HEK293 (cell line): Measurements from ENCODE around the gene TAS1R3.

Experiments used
- CTCF ChIA-PET: fragments of 350-600 bp; formaldehyde crosslinking; extraction: SDS; loops from one replicate; lab custom pipeline; 2021; ENCODE audit warnings: antibody characterized with exemption; lab: Yijun Ruan, JAX
- POLR2A ChIA-PET: fragments of 300-600 bp; formaldehyde crosslinking; extraction: SDS; loops from one replicate; lab custom pipeline; 2020; ENCODE audit warnings: antibody characterized with exemption, inconsistent platforms; lab: Yijun Ruan, JAX
- H3K27ac ChIP-seq: fragments of 200-500 bp; sonication (Bioruptor generic); 2 replicates; pipeline ENCODE4 v1.5.1; 2014; ENCODE audit warnings: low read depth, low read length, control low read depth, inconsistent platforms; ENCODE audit errors: extremely low read depth
- H3K36me3 ChIP-seq, 2 experiments: fragments of 200-500 bp in 1 of 2; sonication (Bioruptor generic) in 1 of 2; 1 replicate in 1 of 2; 2 replicates in 1 of 2; pipeline ENCODE4 v1.5.1; 2014 to 2017; ENCODE audit warnings: inconsistent platforms in 2 of 2, low read length in 2 of 2; ENCODE audit not compliant: control insufficient read depth in 2 of 2, insufficient read depth in 1 of 2
- H3K4me1 ChIP-seq: fragments of 200-500 bp; sonication (Bioruptor generic); 2 replicates; pipeline ENCODE4 v1.5.1; 2014; ENCODE audit warnings: mild to moderate bottlenecking, low read length, inconsistent platforms; ENCODE audit not compliant: control insufficient read depth, insufficient read depth
- H3K4me3 ChIP-seq: 2 replicates; pipeline ENCODE4 v1.5.1; 2011; ENCODE audit warnings: low read depth, mild to moderate bottlenecking, control low read depth, low read length, moderate library complexity
- H3K9me3 ChIP-seq: fragments of 200-500 bp; sonication (Bioruptor generic); 2 replicates; pipeline ENCODE4 v1.5.1; 2014; ENCODE audit warnings: low read depth, low read length, inconsistent platforms; ENCODE audit not compliant: control insufficient read depth, insufficient read depth
- BCL11A ChIP-seq: fragments of 450-650 bp; formaldehyde crosslinking; IDR thresholded peaks from 2 replicates; pipeline ENCODE4 v1.5.1; 2016; ENCODE audit warnings: low read depth, missing biosample characterization, missing genetic modification characterization
- BCL11B ChIP-seq: fragments of 450-650 bp; formaldehyde crosslinking; IDR thresholded peaks from 2 replicates; pipeline ENCODE4 v1.5.1; 2016; ENCODE audit warnings: low read depth, missing biosample characterization, missing genetic modification characterization
- EGR2 ChIP-seq: fragments of 450-650 bp; formaldehyde crosslinking; IDR thresholded peaks from 2 replicates; pipeline ENCODE4 v1.5.1; 2016; ENCODE audit warnings: low read depth, missing biosample characterization, missing genetic modification characterization
- GLIS1 ChIP-seq: fragments of 450-650 bp; formaldehyde crosslinking; IDR thresholded peaks from 2 replicates; pipeline ENCODE4 v1.5.1; 2016; ENCODE audit warnings: missing biosample characterization, missing genetic modification characterization
- HOXA7 ChIP-seq: sonication (generic); formaldehyde crosslinking; IDR thresholded peaks from 2 replicates; pipeline ENCODE4 v1.8.1; 2022; ENCODE audit warnings: missing genetic modification reagents, borderline replicate concordance
- KLF10 ChIP-seq: fragments of 450-650 bp; IDR thresholded peaks from 2 replicates; pipeline ENCODE4 v1.5.1; 2018; ENCODE audit warnings: missing biosample characterization, mild to moderate bottlenecking, missing genetic modification characterization
- KLF9 ChIP-seq: fragments of 450-650 bp; formaldehyde crosslinking; IDR thresholded peaks from 2 replicates; pipeline ENCODE4 v1.5.1; 2016; ENCODE audit warnings: missing biosample characterization, missing genetic modification characterization, low read depth
- MYNN ChIP-seq: fragments of 450-650 bp; formaldehyde crosslinking; IDR thresholded peaks from 2 replicates; pipeline ENCODE4 v1.5.1; 2016; ENCODE audit warnings: missing biosample characterization, missing genetic modification characterization, borderline replicate concordance
- ZEB2 ChIP-seq: fragments of 450-650 bp; formaldehyde crosslinking; IDR thresholded peaks from 2 replicates; pipeline ENCODE4 v1.5.1; 2016; ENCODE audit warnings: missing biosample characterization, missing genetic modification characterization
- ZFHX2 ChIP-seq: fragments of 450-650 bp; formaldehyde crosslinking; conservative IDR thresholded peaks from 2 replicates; pipeline ENCODE4 v1.5.1; 2016; ENCODE audit warnings: missing biosample characterization, missing genetic modification characterization
- ZNF211 ChIP-seq: fragments of 450-650 bp; formaldehyde crosslinking; IDR thresholded peaks from 2 replicates; pipeline ENCODE4 v1.5.1; 2016; ENCODE audit warnings: low read depth, missing biosample characterization, missing genetic modification characterization
- ZNF366 ChIP-seq: fragments of 450-650 bp; formaldehyde crosslinking; conservative IDR thresholded peaks from 2 replicates; pipeline ENCODE4 v1.5.1; 2016; ENCODE audit warnings: missing biosample characterization, missing genetic modification characterization
- ZNF530 ChIP-seq: fragments of 450-650 bp; formaldehyde crosslinking; IDR thresholded peaks from 2 replicates; pipeline ENCODE4 v1.5.1; 2016; ENCODE audit warnings: low read depth, missing biosample characterization, missing genetic modification characterization
- ZNF600 ChIP-seq: fragments of 450-650 bp; formaldehyde crosslinking; IDR thresholded peaks from 2 replicates; pipeline ENCODE4 v1.5.1; 2016; ENCODE audit warnings: missing biosample characterization, missing genetic modification characterization
- ZNF692 ChIP-seq: fragments of 450-650 bp; formaldehyde crosslinking; IDR thresholded peaks from 2 replicates; pipeline ENCODE4 v1.5.1; 2016; ENCODE audit warnings: missing biosample characterization, missing genetic modification characterization
- ZXDB ChIP-seq: fragments of 450-650 bp; formaldehyde crosslinking; IDR thresholded peaks from 2 replicates; pipeline ENCODE4 v1.5.1; 2016; ENCODE audit warnings: missing biosample characterization, missing genetic modification characterization
- TF ChIP-seq, protein P1 (sequence below): fragments of 450-650 bp; formaldehyde crosslinking; IDR thresholded peaks from 2 replicates; pipeline ENCODE4 v1.5.1; 2016; ENCODE audit warnings: missing biosample characterization, missing genetic modification characterization
- TF ChIP-seq, protein P2 (sequence below): fragments of 450-650 bp; formaldehyde crosslinking; conservative IDR thresholded peaks from 2 replicates; pipeline ENCODE4 v1.5.1; 2016; ENCODE audit warnings: low read depth, missing biosample characterization, missing genetic modification characterization
- TF ChIP-seq, protein P3 (sequence below): fragments of 450-650 bp; formaldehyde crosslinking; IDR thresholded peaks from 2 replicates; pipeline ENCODE4 v1.5.1; 2016; ENCODE audit warnings: missing biosample characterization, missing genetic modification characterization
- TF ChIP-seq, protein P4 (sequence below): fragments of 450-650 bp; formaldehyde crosslinking; IDR thresholded peaks from 2 replicates; pipeline ENCODE4 v1.5.1; 2016; ENCODE audit warnings: missing biosample characterization, missing genetic modification characterization

TAS1R3 gene

DNA sequence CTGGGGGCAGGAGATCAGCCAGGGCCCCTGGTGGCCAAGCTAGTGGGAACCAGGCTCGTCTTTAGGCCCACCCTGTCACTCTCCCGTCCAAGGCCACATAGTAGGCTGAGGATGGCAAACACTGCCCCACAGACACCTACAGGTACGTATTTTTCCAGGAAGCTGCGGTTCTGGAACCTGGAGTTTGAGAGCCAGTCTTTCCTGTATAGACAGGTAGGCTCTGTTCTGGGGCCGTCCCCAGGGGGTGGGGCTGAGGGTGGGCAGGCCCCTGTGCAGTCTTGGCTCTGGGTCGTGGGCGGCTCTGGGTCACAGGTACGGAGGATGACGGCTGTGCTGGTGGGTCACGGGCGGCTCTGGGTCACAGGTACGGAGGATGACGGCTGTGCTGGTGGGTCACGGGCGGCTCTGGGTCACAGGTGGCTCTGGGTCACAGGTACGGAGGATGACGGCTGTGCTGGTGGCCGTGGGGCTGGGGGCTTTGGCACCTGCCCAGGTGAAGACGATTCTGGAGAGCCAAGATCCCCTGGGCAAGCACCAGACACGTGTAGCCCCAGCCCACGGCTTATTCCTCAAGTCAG lies 20.5 kb upstream of the TAS1R3 start:
- ChIA-PET POLR2A (interaction anchor here (0.5 to 2.7 kb wide), 2 partner anchors 25 to 78 kb away, joined by 3 to 7 read pairs; no protein-coding TSS in a partner anchor), CTCF (no interaction called here)
- Histone ChIP-seq H3K36me3 (peaks cover 0 to 66% of the 10 kb centered on the region in 2 experiments; a peak in 1 of 3 replicates), H3K4me1 (peaks cover 7% of the 10 kb centered on the region), H3K9me3 (no peaks in the 10 kb centered on the region), H3K27ac (no peak overlapping the region), H3K4me3 (no peak overlapping the region)
- no peak for TF ChIP-seq ZNF530 (tag by site-specific recombination)
- TF ChIP-seq ZFHX2 (tag by site-specific recombination), result peak; percentile 46
- TF ChIP-seq ZNF366 (tag by site-specific recombination), result no peak
- TF ChIP-seq, protein P1, sequence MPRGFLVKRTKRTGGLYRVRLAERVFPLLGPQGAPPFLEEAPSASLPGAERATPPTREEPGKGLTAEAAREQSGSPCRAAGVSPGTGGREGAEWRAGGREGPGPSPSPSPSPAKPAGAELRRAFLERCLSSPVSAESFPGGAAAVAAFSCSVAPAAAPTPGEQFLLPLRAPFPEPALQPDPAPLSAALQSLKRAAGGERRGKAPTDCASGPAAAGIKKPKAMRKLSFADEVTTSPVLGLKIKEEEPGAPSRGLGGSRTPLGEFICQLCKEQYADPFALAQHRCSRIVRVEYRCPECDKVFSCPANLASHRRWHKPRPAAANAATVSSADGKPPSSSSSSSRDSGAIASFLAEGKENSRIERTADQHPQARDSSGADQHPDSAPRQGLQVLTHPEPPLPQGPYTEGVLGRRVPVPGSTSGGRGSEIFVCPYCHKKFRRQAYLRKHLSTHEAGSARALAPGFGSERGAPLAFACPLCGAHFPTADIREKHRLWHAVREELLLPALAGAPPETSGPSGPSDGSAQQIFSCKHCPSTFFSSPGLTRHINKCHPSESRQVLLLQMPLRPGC (tag by site-specific recombination), result no peak
- no peak for TF ChIP-seq HOXA7 (CRISPR knock-in tag)
- TF ChIP-seq MYNN (tag by site-specific recombination), result no peak
- TF ChIP-seq ZEB2 (tag by site-specific recombination), result 0 out of 2 replicates have a peak, but pooled peaks have one; percentile 20
- TF ChIP-seq, protein P2, sequence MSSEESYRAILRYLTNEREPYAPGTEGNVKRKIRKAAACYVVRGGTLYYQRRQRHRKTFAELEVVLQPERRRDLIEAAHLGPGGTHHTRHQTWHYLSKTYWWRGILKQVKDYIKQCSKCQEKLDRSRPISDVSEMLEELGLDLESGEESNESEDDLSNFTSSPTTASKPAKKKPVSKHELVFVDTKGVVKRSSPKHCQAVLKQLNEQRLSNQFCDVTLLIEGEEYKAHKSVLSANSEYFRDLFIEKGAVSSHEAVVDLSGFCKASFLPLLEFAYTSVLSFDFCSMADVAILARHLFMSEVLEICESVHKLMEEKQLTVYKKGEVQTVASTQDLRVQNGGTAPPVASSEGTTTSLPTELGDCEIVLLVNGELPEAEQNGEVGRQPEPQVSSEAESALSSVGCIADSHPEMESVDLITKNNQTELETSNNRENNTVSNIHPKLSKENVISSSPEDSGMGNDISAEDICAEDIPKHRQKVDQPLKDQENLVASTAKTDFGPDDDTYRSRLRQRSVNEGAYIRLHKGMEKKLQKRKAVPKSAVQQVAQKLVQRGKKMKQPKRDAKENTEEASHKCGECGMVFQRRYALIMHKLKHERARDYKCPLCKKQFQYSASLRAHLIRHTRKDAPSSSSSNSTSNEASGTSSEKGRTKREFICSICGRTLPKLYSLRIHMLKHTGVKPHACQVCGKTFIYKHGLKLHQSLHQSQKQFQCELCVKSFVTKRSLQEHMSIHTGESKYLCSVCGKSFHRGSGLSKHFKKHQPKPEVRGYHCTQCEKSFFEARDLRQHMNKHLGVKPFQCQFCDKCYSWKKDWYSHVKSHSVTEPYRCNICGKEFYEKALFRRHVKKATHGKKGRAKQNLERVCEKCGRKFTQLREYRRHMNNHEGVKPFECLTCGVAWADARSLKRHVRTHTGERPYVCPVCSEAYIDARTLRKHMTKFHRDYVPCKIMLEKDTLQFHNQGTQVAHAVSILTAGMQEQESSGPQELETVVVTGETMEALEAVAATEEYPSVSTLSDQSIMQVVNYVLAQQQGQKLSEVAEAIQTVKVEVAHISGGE (tag by site-specific recombination), result no peak
- TF ChIP-seq EGR2 (tag by site-specific recombination), result peak; percentile 41; the same call in 1 of the 2 replicates
- no peak for TF ChIP-seq ZXDB (tag by site-specific recombination)

GRCh38 chr1:1311107-1312104 lies 19.7 kb upstream of the TAS1R3 start:
- Histone ChIP-seq H3K9me3 (no peaks in the 10 kb centered on the region), H3K4me1 (0 out of 2 replicates have a peak, but pooled peaks cover under 1% of the 10 kb centered on the region), H3K27ac (no peak overlapping the region), H3K4me3 (no peak overlapping the region), H3K36me3 (peaks cover 6 to 72% of the 10 kb centered on the region in 2 experiments; a peak in 2 of 3 replicates)
- POLR2A ChIA-PET, result interaction anchor here (0.5 to 2.7 kb wide), 4 partner anchors 11 to 77 kb away, joined by 3 to 7 read pairs (median 4); no protein-coding TSS in a partner anchor
- CTCF ChIA-PET, result interaction anchor here (0.5 to 0.6 kb wide), 2 partner anchors 11 to 189 kb away, joined by 3 read pairs; no protein-coding TSS in a partner anchor
- TF ChIP-seq, protein P3, sequence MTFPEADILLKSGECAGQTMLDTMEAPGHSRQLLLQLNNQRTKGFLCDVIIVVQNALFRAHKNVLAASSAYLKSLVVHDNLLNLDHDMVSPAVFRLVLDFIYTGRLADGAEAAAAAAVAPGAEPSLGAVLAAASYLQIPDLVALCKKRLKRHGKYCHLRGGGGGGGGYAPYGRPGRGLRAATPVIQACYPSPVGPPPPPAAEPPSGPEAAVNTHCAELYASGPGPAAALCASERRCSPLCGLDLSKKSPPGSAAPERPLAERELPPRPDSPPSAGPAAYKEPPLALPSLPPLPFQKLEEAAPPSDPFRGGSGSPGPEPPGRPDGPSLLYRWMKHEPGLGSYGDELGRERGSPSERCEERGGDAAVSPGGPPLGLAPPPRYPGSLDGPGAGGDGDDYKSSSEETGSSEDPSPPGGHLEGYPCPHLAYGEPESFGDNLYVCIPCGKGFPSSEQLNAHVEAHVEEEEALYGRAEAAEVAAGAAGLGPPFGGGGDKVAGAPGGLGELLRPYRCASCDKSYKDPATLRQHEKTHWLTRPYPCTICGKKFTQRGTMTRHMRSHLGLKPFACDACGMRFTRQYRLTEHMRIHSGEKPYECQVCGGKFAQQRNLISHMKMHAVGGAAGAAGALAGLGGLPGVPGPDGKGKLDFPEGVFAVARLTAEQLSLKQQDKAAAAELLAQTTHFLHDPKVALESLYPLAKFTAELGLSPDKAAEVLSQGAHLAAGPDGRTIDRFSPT (tag by site-specific recombination), result 0 out of 2 replicates have a peak, but pooled peaks have one; percentile 9
- TF ChIP-seq ZNF211 (tag by site-specific recombination), result no peak
- TF ChIP-seq BCL11B (tag by site-specific recombination), result peak; percentile 51; the same call in 1 of the 2 replicates
- TF ChIP-seq GLIS1, result peak; percentile 66
- peak; percentile 20; the same call in 1 of the 2 replicates for TF ChIP-seq ZNF692
- TF ChIP-seq, protein P4, sequence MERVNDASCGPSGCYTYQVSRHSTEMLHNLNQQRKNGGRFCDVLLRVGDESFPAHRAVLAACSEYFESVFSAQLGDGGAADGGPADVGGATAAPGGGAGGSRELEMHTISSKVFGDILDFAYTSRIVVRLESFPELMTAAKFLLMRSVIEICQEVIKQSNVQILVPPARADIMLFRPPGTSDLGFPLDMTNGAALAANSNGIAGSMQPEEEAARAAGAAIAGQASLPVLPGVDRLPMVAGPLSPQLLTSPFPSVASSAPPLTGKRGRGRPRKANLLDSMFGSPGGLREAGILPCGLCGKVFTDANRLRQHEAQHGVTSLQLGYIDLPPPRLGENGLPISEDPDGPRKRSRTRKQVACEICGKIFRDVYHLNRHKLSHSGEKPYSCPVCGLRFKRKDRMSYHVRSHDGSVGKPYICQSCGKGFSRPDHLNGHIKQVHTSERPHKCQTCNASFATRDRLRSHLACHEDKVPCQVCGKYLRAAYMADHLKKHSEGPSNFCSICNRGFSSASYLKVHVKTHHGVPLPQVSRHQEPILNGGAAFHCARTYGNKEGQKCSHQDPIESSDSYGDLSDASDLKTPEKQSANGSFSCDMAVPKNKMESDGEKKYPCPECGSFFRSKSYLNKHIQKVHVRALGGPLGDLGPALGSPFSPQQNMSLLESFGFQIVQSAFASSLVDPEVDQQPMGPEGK, result 0 out of 2 replicates have a peak, but pooled peaks have one; percentile 15
- peak; percentile 64 for TF ChIP-seq ZNF600 (tag by site-specific recombination)
- no peak for TF ChIP-seq KLF10 (tag by site-specific recombination)
- peak; percentile 30; the same call in 1 of the 2 replicates for TF ChIP-seq ZEB2 (tag by site-specific recombination)
- peak; percentile 63; the same call in 1 of the 2 replicates for TF ChIP-seq BCL11A (tag by site-specific recombination)
- TF ChIP-seq KLF9 (tag by site-specific recombination), result no peak
